GM12865 (cell line): Measurements from ENCODE around the gene CCDC51.

Experiments
- DNase-seq: peaks from one replicate; pipeline ENCODE4 v3.0.0; 2010; ENCODE audit warnings: low read depth
- H3K4me3 ChIP-seq: 2 replicates; pipeline ENCODE4 v1.5.1; 2011; ENCODE audit warnings: mild to moderate bottlenecking, low read depth, low read length, control low read depth
- TF ChIP-seq, protein P1 (sequence below): IDR thresholded peaks from 2 replicates; pipeline ENCODE4 v1.5.1; 2011; ENCODE audit warnings: low read length, control low read depth, low read depth, inconsistent platforms; ENCODE audit not compliant: insufficient read depth; ENCODE audit errors: missing control alignments

CCDC51 gene

DNA sequence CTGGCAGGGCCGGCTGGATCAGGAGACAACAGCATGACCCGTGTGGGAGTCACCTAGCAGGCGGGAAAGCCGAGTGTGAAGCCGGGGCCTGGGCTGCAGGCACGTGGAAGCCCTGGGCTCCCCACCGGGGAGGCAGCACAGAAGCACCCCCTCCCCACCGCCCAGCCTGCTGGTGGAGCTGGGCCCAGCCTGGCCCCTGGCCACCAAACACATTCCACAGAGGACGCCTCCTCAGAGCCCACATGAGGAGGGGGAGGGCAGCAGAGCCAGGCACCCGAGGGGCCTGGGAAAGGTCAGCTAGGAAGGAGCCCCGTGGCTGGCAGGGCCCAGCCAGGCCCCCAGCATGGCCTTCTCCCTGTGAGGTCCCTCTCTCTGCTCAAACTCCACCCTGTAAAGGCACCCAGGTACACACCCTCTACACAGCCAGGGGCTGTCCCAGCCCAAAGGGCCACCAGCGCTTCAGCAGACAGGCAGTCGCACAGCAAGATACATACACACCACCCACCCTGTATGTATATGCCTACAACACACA lies 14.6 kb downstream of the CCDC51 start:
- no peak for DNase-seq
- TF ChIP-seq, protein P1, sequence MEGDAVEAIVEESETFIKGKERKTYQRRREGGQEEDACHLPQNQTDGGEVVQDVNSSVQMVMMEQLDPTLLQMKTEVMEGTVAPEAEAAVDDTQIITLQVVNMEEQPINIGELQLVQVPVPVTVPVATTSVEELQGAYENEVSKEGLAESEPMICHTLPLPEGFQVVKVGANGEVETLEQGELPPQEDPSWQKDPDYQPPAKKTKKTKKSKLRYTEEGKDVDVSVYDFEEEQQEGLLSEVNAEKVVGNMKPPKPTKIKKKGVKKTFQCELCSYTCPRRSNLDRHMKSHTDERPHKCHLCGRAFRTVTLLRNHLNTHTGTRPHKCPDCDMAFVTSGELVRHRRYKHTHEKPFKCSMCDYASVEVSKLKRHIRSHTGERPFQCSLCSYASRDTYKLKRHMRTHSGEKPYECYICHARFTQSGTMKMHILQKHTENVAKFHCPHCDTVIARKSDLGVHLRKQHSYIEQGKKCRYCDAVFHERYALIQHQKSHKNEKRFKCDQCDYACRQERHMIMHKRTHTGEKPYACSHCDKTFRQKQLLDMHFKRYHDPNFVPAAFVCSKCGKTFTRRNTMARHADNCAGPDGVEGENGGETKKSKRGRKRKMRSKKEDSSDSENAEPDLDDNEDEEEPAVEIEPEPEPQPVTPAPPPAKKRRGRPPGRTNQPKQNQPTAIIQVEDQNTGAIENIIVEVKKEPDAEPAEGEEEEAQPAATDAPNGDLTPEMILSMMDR, result no peak
- H3K4me3 ChIP-seq, result no peak overlapping the region

DNA sequence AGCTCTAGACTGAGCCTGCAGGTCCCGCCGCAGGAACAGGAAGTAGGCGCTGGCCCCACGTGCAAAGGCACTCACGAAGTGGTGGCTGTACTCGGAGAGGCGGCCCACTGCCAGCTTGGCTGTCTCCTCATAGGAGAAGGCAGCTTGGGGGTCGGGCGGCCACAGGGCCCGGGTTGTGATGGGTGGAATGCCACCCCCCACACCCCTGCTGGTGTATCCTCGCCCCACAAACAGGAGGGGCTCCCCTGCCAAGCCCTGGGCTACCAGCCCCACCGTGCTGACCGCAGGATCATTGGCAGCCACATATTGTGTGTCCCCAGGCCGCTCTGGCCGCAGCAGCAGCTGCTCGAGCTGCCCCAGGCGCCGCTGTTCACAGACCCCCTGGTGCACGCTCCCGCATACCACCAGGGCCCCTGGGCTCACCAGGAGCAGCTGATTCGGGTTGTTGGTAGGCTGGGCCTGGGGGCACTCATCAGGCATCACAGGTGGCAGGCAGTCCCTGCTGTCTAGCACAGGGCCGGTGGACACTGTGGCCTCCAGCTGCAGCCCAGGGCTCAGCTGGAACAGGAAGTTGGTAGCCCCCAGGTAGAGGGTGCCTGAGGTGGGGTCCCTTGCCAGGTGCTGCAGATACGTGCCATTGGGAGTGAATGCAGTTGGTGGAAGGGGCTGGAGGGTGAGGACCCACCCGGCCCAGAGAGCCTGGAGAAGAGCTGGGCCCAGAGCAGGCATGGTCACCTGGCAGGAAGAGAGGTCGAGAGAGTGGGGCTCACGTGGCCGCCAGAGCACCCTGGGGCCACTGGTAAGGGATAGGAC lies 15.8 kb downstream of the CCDC51 start:
- H3K4me3 ChIP-seq, result no peak overlapping the region
- no peak for DNase-seq
- TF ChIP-seq, protein P1, result no peak

DNA sequence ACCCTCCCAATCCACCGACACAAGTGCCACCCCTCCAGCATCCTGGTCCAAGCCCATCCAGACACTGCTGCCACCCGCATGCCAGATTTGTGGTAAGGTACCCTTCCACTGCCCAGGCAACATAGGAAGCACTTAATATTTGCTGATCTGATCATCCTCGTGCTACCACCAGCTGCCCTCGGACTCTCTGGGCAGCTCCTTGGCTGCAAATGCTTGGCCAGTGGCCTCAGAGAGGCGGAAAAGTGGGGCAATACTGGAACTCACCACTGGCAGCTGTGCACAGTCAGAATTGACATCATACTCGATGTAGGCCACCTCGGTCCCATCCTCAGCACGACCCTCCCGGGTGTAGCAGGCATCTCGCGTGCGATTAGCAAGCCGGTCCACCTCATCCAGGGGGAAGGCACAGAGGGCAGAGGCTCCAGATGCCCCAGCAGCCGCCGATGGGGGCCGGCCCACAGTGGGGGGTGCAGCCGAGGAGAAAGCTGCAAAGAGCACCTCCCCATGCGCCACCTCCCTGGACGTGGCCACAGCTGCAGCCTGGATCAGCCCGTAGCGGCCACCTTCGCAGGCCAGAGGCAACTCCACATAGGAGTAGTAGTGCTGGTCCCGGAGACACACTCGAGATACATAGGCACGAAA lies 16.6 kb downstream of the CCDC51 start:
- no peak overlapping the region for H3K4me3 ChIP-seq
- DNase-seq, result no peak
- TF ChIP-seq, protein P1, result no peak

GRCh38 chr3:48422681-48423080 lies 17.2 kb downstream of the CCDC51 start:
- DNase-seq, result no peak
- TF ChIP-seq, protein P1, result no peak
- no peak overlapping the region for H3K4me3 ChIP-seq

- DNase-seq, result no peak
- H3K4me3 ChIP-seq, result no peak overlapping the region
- TF ChIP-seq, protein P1, result peak; percentile 20
Observed at GRCh38 chr3:48422272-48422671, 17.6 kb downstream of the CCDC51 start.

DNA sequence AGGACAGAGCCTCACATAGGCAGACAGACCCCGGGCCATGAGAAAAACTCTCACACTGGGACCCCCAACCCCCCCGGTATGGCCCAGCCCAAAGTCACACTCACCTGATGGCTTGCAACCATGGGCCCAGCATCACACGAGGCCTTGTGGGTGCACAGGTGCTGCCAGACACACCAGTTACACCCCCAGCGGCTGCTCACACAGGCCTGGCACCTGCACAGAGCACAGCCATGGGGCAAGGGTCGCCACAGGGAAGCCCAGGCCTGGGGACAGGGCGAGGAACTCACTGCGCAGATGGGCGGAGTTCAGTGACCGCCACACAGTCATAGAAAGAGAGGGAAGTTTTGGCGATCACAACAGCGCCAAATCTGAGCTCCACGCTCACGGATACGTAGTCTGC lies 19.4 kb downstream of the CCDC51 start:
- TF ChIP-seq, protein P1, result no peak
- DNase-seq, result no peak
- H3K4me3 ChIP-seq, result no peak overlapping the region
